Ovary (tissue), 3 donors: ENCODE measurements around the gene CXCR4.

Experiments used
- CTCF ChIP-seq, 3 donors: fragments of 450-650 bp in 2 of 3; fragments of 200-600 bp in 1 of 3; IDR thresholded peaks; one replicate each; pipeline versions ENCODE4 v1.5.1 to v1.8.0; 2016 to 2022; ENCODE audit warnings: antibody characterized with exemption in 3 of 3, mild to moderate bottlenecking in 1 of 3
- POLR2A ChIP-seq: fragments of 450-650 bp; IDR thresholded peaks from one replicate; pipeline ENCODE4 v1.6.1; 2017; ENCODE audit warnings: antibody characterized with exemption, mild to moderate bottlenecking, moderate library complexity
- donor health status: DM: no; HTN: no; CAD: no.

- TF ChIP-seq CTCF (IDR thresholded peaks at IDR 0.05), result no peak
- no peak for TF ChIP-seq POLR2A
Observed at GRCh38 chr2:136108463-136108862, 9.5 kb downstream of the CXCR4 start.
